ENCODE measurements around the gene TNFRSF1A. TPM values are rescaled to one million over a fixed set of nuclear protein-coding genes. Genes with fewer than 3 reads are reported as not detected.

Gene TNFRSF1A
- total and polyA plus RNA-seq, 2 donors from 2014 or later: 99.6 to 186 TPM

GRCh38 chr12:6313326-6313940, 28.4 kb downstream of the TNFRSF1A start:
- intact Hi-C loops (cut with DNase I): no loop called here
- Histone ChIP-seq H3K4me3 (ENCODE audit: low read length in 3 of 3) (no peak overlapping the region), H3K27me3 (ENCODE audit: control insufficient read depth, insufficient read depth, low read length) (no peaks in the 10 kb centered on the region), H3K9me3 (ENCODE audit: control insufficient read depth in 2 of 3, insufficient read depth in 1 of 3, low read length in 3 of 3) (no peaks in the 10 kb centered on the region), H3K4me1 (ENCODE audit: control insufficient read depth in 2 of 3, insufficient read depth in 2 of 3, low read depth in 1 of 3, low read length in 3 of 3) (peaks cover 0 to 16% (median 7%) of the 10 kb centered on the region in 3 donors), H3K9ac (ENCODE audit: low read length in 3 of 3) (no peak overlapping the region), H3K27ac (ENCODE audit: low read depth in 2 of 2, low read length in 2 of 2) (peak overlapping the region; percentile 11 to 72), H3K36me3 (ENCODE audit: control insufficient read depth in 2 of 3, insufficient read depth in 3 of 3, low read length in 3 of 3) (no peaks in the 10 kb centered on the region)
- FAIRE-seq: no peak
- TF ChIP-seq CTCF (IDR thresholded peaks at IDR 0.05; ENCODE audit: borderline replicate concordance, extremely low read depth, insufficient read depth): no peak
- peak in 1 of 5 donors; percentile 83 for DNase-seq

- no peak for TF ChIP-seq CTCF (IDR thresholded peaks at IDR 0.05; ENCODE audit: borderline replicate concordance, extremely low read depth, insufficient read depth)
- peak overlapping the region; percentile 11 to 72 for H3K27ac ChIP-seq (ENCODE audit: low read depth in 2 of 2, low read length in 2 of 2)
- DNase-seq (peak; percentile 50 to 88 (median 62)), FAIRE-seq (no peak)
- H3K36me3 ChIP-seq (ENCODE audit: control insufficient read depth in 2 of 3, insufficient read depth in 3 of 3, low read length in 3 of 3): no peaks in the 10 kb centered on the region
- H3K27me3 ChIP-seq (ENCODE audit: control insufficient read depth, insufficient read depth, low read length): no peaks in the 10 kb centered on the region
- H3K4me1 ChIP-seq (ENCODE audit: control insufficient read depth in 2 of 3, insufficient read depth in 2 of 3, low read depth in 1 of 3, low read length in 3 of 3): peaks cover 0 to 16% (median 7%) of the 10 kb centered on the region in 3 donors
- intact Hi-C loops (cut with DNase I): no loop called here
- no peak overlapping the region for H3K4me3 ChIP-seq (ENCODE audit: low read length in 3 of 3)
- no peak overlapping the region for H3K9ac ChIP-seq (ENCODE audit: low read length in 3 of 3)
- H3K9me3 ChIP-seq (ENCODE audit: control insufficient read depth in 2 of 3, insufficient read depth in 1 of 3, low read length in 3 of 3): no peaks in the 10 kb centered on the region
Measured at GRCh38 chr12:6312529-6313325, 29.1 kb downstream of the TNFRSF1A start.

GRCh38 chr12:6311822-6312528, 29.9 kb downstream of the TNFRSF1A start:
- intact Hi-C loops (cut with DNase I): no loop called here
- DNase-seq: peak in 1 of 5 donors; percentile 51
- Histone ChIP-seq H3K36me3 (ENCODE audit: control insufficient read depth in 2 of 3, insufficient read depth in 3 of 3, low read length in 3 of 3) (no peaks in the 10 kb centered on the region), H3K9me3 (ENCODE audit: control insufficient read depth in 2 of 3, insufficient read depth in 1 of 3, low read length in 3 of 3) (no peaks in the 10 kb centered on the region), H3K4me1 (ENCODE audit: control insufficient read depth in 2 of 3, insufficient read depth in 2 of 3, low read depth in 1 of 3, low read length in 3 of 3) (peaks cover 0 to 18% (median 7%) of the 10 kb centered on the region in 3 donors), H3K27ac (ENCODE audit: low read depth in 2 of 2, low read length in 2 of 2) (peak overlapping the region; percentile 11 to 61), H3K27me3 (ENCODE audit: control insufficient read depth, insufficient read depth, low read length) (no peaks in the 10 kb centered on the region), H3K4me3 (ENCODE audit: low read length in 3 of 3) (no peak overlapping the region), H3K9ac (ENCODE audit: low read length in 3 of 3) (no peak overlapping the region)
- no peak for FAIRE-seq
- no peak for TF ChIP-seq CTCF (IDR thresholded peaks at IDR 0.05; ENCODE audit: borderline replicate concordance, extremely low read depth, insufficient read depth)

Measured in kidney (tissue), 14 donors.